DMS53 treated with DMSO at 0.1 percent for 48 hours (cell line): ENCODE data around the gene PRM2.

Source experiments
- DNase-seq: peaks from one replicate; lab custom pipeline; 2025; ENCODE audit not compliant: unreplicated experiment; lab: John Stamatoyannopoulos, UW

PRM2 gene

GRCh38 chr16:11262915-11263314, 13.4 kb downstream of the PRM2 start:
- DNase-seq: no peak

GRCh38 chr16:11260596-11260966, 15.7 kb downstream of the PRM2 start:
- no peak for DNase-seq

DNA sequence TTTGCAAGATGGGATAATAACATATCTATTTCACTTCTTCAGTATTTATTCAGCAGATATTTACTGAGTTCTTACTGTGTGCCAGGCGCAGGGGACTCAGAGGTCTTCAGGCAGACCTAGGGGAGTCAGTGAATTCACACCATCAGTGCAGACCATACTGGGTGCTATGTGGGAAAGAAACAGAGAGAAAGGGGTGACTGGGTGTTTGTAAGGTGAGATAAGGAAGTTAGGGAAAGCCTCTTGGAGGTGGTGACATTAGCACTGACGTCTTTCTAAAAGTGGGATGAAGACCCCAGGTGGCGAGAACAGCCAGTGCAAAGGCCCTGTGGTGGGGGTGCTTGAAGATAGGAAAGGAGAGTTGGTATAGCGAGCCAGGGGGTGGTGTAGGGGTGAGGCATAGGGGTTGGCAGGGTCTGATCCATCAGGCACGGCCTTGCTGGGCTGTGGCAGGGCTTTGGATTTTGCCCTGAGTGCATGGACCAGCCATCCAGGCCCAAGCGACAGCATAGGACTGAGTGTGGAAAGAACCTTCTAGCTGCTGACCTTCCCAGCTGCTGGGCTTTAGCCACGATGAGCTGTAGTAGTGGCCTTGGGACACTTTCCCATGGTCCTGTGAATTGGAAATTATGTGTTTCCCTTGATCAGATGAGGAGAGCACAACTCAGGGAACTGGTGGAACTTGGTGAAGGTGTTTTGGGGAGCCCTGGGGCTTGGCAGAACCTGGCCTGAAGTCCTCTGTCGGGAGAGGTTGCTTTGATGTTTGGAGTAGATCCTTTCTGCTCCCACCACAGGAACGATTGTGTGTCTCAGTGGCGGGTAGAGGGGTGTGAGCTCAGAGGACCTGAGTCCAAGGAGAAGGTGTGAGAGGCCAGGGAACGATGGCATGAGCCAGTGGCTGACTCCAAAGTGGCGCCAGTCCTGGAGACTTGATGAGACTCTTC, 16.4 kb downstream of the PRM2 start:
- no peak for DNase-seq

DNA sequence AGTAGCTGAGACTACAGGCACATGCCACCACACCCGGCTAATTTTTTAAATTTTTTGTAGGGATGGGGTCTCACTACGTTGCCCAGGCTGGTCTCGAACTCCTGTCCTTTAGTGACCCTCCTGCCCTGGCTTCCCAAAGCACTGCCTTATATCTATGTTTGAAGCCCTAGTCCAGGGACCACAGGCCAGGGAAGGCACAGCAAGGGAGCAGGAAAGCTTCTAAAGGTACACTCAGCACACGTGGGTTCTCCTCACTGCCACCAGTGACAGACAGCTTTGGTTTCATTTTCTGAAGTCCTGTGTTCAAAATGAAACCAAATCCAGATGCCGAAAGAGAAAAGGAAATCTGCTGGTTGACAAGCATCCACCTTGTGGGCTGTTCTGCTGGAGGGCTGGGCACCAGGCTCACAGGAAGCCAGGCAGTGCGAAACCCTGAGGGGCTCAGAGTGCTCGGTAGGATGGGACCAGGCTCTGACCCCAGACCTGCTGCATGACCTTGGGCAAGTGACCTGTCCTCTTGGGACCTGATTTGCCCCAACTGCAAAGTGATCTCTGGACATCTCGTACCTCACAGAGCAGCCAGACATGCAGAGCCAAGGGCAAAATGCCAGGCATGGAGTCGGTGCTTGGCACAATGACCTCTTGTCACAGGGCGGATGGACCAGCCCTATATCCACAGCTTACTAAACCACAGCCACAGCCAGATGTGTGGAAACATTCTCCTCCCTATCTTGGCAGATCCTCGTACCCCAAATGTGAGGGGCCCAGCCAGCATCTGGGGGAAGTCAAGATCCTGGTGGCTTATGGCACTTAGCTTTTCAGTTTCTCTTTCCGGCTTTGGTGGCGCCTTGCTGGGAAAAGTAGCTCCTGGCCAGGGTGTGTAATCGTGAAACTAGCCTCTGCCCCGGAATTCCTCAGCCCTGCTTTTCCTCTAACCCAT, 17.5 kb downstream of the PRM2 start:
- no peak for DNase-seq

DNA sequence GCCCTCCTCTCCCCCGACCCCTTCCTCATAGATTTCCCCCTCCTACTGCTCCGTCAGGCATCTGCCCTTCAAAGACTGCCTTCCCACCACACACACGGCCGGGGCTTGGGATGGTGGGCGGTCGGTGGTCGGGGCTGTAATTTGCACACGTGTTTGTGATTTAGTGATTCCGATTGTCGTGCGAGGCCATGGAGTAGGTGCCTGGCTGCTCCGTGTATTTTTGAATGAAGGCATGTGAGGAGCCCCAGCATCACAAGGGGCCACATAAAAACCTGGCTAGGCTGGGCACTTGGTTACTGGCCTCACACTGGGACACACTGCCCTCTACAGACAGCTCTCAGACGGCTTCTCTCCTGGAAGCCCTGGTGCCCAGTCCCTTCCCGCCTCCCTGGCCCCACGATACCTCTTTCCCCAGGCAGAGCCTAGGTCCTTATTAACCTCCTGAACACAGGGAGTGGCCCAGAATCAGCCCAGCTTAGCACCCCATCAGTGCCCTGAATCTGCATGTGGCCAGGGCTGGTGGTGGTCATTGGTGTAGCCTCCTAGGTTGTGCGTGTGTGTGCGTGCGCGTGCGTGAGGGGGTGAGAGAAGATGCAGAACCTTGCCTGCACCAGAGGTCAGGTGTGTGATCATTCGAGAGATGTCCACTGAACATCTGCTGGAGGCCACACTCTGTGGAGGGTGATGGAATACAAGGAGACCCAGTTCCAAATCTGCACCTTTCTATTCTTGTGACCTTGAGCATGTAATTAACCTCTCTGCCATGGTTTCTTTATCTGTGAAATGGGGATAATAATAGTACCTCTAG, 18.9 kb downstream of the PRM2 start:
- peak; percentile 47 for DNase-seq

GRCh38 chr16:11256661-11257130, 19.6 kb downstream of the PRM2 start:
- no peak for DNase-seq

GRCh38 chr16:11255737-11256660, 20.3 kb downstream of the PRM2 start, which contains the start of gene SOCS1:
TSS of gene SOCS1 (minus strand) at chr16:11256204. CDS start at chr16:11255478, 726 bp downstream.
- DNase-seq: peak; percentile 59

- DNase-seq: no peak
These were observed 21.2 kb downstream of the PRM2 start for GRCh38 chr16:11254913-11255736.

DNA sequence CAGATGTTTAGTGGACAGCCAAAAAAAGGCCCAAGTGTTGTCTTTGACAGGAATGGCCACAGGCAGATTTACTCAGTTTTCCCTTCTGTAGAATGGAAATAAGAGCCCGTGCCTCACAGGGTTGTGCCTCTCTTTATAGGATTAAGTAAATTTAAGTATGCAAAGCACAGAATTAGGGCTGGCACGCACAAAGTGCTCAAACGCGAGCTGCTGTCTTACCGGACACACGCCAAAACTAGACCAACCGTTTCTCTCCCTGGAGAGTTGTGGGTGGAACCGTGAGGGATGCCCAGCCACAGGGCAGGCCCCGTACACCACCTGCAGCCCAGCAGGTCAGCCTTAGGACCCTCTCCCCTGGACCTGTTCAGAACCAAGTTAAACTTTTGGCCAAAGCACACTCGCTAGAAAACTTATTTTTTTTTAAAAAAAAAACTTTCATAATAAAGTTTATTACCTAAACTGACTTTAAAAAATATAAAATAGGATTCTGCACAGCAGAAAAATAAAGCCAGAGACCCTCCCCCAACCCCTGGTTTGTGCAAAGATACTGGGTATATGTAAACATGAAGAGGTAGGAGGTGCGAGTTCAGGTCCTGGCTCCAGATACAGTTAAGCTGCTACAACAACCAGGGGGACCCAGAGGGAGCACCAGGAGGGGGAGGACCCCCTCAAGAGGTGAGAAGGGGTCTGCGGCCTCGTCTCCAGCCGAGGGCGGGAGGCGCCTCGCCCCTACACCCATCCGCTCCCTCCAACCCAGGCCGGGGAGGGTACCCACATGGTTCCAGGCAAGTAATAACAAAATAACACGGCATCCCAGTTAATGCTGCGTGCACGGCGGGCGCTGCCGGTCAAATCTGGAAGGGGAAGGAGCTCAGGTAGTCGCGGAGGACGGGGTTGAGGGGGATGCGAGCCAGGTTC, 22.0 kb downstream of the PRM2 start:
- DNase-seq: no peak

DNA sequence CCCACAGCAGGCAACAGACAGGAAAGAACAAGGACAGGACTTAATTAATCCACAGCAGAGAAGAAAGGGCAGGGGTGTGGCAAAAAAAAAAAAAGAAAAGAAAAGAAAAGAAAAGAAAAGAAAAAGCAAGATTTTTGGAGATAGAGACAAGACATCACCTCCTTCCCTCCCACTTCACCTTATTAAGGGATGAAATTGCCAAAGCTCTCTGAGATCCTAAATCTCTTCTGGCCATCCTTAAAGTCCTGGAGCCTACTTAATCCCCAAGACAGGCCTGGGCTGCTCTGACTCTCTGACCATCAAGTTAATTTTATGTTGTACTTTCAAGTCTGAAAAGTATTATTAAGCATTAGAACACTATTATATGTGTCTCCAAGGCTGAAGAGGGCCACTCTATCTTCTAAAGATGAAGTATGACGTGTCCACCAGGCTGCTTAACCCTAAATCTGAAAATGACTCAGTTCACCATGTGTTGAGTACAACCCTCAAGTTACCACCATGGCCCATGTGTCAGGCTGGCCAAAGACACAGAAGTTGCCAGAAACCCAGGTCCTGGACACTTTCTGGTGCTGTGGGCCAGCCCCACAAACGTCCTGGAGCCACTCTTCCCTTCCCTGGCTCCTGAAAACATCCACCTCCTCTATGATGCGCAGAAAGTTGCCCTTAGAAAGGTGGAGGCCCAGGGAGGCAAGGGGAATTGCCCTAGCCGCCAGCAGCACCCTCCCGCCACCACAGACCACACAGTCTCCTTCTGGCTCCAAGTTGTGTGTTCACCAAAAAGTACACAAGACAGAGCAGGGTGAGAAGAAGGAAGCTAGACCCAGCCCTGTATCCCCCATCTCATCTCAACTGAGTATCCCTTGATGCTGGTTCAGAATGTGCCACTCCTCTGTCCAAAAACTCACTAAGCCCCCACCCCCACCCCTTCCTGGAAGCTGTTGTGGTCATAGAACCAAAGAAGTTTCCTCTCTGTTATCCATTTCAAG, 23.0 kb downstream of the PRM2 start:
- DNase-seq: no peak

- no peak for DNase-seq
These were observed 23.8 kb downstream of the PRM2 start for GRCh38 chr16:11252482-11252931.

GRCh38 chr16:11251525-11252481, 24.5 kb downstream of the PRM2 start:
- no peak for DNase-seq

GRCh38 chr16:11250786-11251524, 25.3 kb downstream of the PRM2 start:
- no peak for DNase-seq

DNA sequence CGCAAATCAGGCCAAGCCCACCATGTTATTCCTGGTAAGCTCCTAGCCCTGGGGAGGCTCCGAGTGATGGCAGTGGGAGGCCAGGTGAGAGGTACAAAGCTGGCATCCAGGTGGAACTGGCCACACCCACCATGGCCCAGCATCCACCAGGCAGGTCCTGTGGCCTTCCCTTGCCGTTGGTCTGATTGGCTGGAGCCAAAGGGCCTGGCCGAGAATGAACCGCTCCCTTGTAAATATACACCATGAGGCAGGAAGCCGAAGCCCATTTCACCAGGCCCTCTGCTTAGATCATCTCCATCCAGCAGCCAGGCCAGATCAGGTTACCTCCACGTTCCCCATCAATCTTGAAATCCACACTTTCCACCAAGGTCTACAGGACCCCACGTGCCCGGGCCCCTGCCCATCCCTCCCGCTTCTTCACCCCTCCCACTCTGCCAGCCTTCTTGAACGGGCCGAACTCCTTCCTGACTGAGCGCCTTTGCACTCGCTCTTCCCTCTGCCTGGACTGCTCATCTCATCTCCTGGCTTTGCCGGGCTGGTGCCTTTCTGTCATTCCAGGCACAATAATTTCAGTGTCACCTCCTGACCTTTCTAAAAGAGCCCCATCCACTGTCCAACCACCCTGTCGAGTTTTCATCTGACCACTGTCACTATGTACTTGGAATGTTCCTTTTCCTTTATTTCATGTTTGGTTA, 26.0 kb downstream of the PRM2 start:
- no peak for DNase-seq
